Sigmoid colon (tissue), 7 donors: ENCODE measurements around the gene DOCK3. TPM values are rescaled to one million over a fixed set of nuclear protein-coding genes. Genes with fewer than 3 reads are reported as not detected.
"Not testable (repeated sequence)": the region's sequence is repeated elsewhere in the genome, so short reads cannot be mapped to it uniquely, and the experiment has no call there.

Experiments
- DNase-seq: peaks from one replicate; pipeline ENCODE4 v3.0.0-alpha.2; 2019
- H3K27ac ChIP-seq, 4 donors: fragments of 200-600 bp; sonication (generic); one replicate each; pipeline ENCODE4 v1.5.1; 2016 to 2019; ENCODE audit warnings: mild to moderate bottlenecking in 1 of 4
- H3K27me3 ChIP-seq, 3 donors: fragments of 200-600 bp; sonication (generic); one replicate each; pipeline ENCODE4 v1.5.1; 2019; ENCODE audit warnings: mild to moderate bottlenecking in 1 of 3
- H3K36me3 ChIP-seq, 4 donors: fragments of 200-600 bp; sonication (generic); one replicate each; pipeline ENCODE4 v1.5.1; 2016 to 2019
- H3K4me1 ChIP-seq, 4 donors: fragments of 200-600 bp; sonication (generic); one replicate each; pipeline ENCODE4 v1.5.1; 2017 to 2019
- H3K4me3 ChIP-seq, 4 donors: fragments of 200-600 bp; sonication (generic); one replicate each; pipeline ENCODE4 v1.5.1; 2017 to 2019; ENCODE audit warnings: mild to moderate bottlenecking in 2 of 4, moderate library complexity in 1 of 4
- H3K9me3 ChIP-seq, 4 donors: fragments of 200-600 bp in 3 of 4; sonication (generic) in 3 of 4; one replicate each; pipeline versions ENCODE4 v1.5.1 to v1.6.1; 2013 to 2019
- CTCF ChIP-seq, 4 experiments: fragments of 450-650 bp in 3 of 4; fragments of 200-600 bp in 1 of 4; IDR thresholded peaks; one replicate each; pipeline ENCODE4 v1.5.1; 2016 to 2019; ENCODE audit warnings: antibody characterized with exemption in 4 of 4, mild to moderate bottlenecking in 3 of 4, moderate library complexity in 2 of 4
- EP300 ChIP-seq, 4 donors: sonication (generic); formaldehyde crosslinking; IDR thresholded peaks; one replicate each; pipeline ENCODE4 v1.6.1; 2017; ENCODE audit warnings: antibody characterized with exemption in 4 of 4
- POLR2A ChIP-seq, 2 donors: fragments of 450-650 bp; IDR thresholded peaks; one replicate each; pipeline ENCODE4 v1.6.1; 2016; ENCODE audit warnings: antibody characterized with exemption in 2 of 2, mild to moderate bottlenecking in 2 of 2, moderate library complexity in 2 of 2
- POLR2AphosphoS5 ChIP-seq, 4 donors: sonication (generic); formaldehyde crosslinking; IDR thresholded peaks; one replicate each; pipeline ENCODE4 v1.6.1; 2017; ENCODE audit warnings: antibody characterized with exemption in 4 of 4
- WGBS, 2 donors: extraction: QIAGEN DNeasy Blood & Tissue Kit; methylation state at CpG; one replicate each; pipeline ENCODE4 v1.1.7; 2013; 5-methylcytosine and 5-hydroxymethylcytosine counted together
- intact Hi-C: fragments of 100-400 bp; cut with DNase I; formaldehyde crosslinking; loops from one replicate; pipeline ENCODE4 v1.15.1; 2023
- polyA plus RNA-seq, 3 donors: library from polyadenylated mRNA; stranded (reverse); fragments of 200-250 nt; gene quantifications; one replicate each; pipeline ENCODE4 v1.2.3, GENCODE V29; 2013
- total RNA-seq, 4 donors: library from RNA; depleted of rRNA; stranded (reverse); fragments of >200 nt; gene quantifications; one replicate each; pipeline ENCODE4 v1.1.0, GENCODE V29; 2016
- donor health status: healthy with polysubstance abuse.
- donor health status: Bipolar disorder and iron deficiency.
- donor health status: healthy.

Gene DOCK3
- total and polyA plus RNA-seq, 7 donors = 0.25 to 4.4 (median 3.3) TPM; not detected in 2

GRCh38 chr3:50687916-50688315, 13.2 kb downstream of the DOCK3 start:
- intact Hi-C loops = no loop called here
- TF ChIP-seq POLR2A (IDR thresholded peaks at IDR 0.05) = no peak
- no peak for TF ChIP-seq POLR2AphosphoS5 (IDR thresholded peaks at IDR 0.05)
- TF ChIP-seq CTCF (IDR thresholded peaks at IDR 0.05) = no peak
- TF ChIP-seq EP300 (IDR thresholded peaks at IDR 0.05) = no peak
- 80 to 86% methylated on average over 2 of the region's 2 CpGs for WGBS, 2 donors

GRCh38 chr3:50688602-50689001, 13.9 kb downstream of the DOCK3 start:
- H3K4me3 ChIP-seq, H3K27ac ChIP-seq, H3K27me3 ChIP-seq, intact Hi-C loops, DNase-seq, H3K36me3 ChIP-seq, H3K4me1 ChIP-seq, H3K9me3 ChIP-seq: not testable (repeated sequence)
- WGBS, 2 donors = 84 to 85% methylated on average over 4 of the region's 4 CpGs

More at GRCh38 chr3:50687916-50688315, 13.2 kb downstream of the DOCK3 start:
- H3K27ac ChIP-seq = no peak overlapping the region
- no peaks in the 10 kb centered on the region for H3K36me3 ChIP-seq
- no peak overlapping the region for H3K4me3 ChIP-seq
- no peaks in the 10 kb centered on the region for H3K9me3 ChIP-seq
- no peak for DNase-seq
- no peaks in the 10 kb centered on the region for H3K27me3 ChIP-seq
- H3K4me1 ChIP-seq = no peaks in the 10 kb centered on the region

GRCh38 chr3:50689558-50689957, 14.8 kb downstream of the DOCK3 start:
- TF ChIP-seq CTCF (IDR thresholded peaks at IDR 0.05) = no peak
- no peak for TF ChIP-seq EP300 (IDR thresholded peaks at IDR 0.05)
- no peak for TF ChIP-seq POLR2A (IDR thresholded peaks at IDR 0.05)
- no peak for TF ChIP-seq POLR2AphosphoS5 (IDR thresholded peaks at IDR 0.05)
- WGBS, 2 donors = 28 to 50% methylated on average over 6 of the region's 6 CpGs
- Histone ChIP-seq H3K4me3 (no peak overlapping the region), H3K27ac (no peak overlapping the region), H3K4me1 (no peaks in the 10 kb centered on the region), H3K36me3 (no peaks in the 10 kb centered on the region), H3K27me3 (no peaks in the 10 kb centered on the region), H3K9me3 (no peaks in the 10 kb centered on the region)
- DNase-seq = no peak
- intact Hi-C loops = no loop called here

- H3K36me3 ChIP-seq = no peaks in the 10 kb centered on the region
- no peak for DNase-seq
- intact Hi-C loops = no loop called here
- 76 to 94% methylated on average over 2 of the region's 2 CpGs for WGBS, 2 donors
- no peaks in the 10 kb centered on the region for H3K9me3 ChIP-seq
- no peaks in the 10 kb centered on the region for H3K27me3 ChIP-seq
- no peak overlapping the region for H3K27ac ChIP-seq
- H3K4me1 ChIP-seq = no peaks in the 10 kb centered on the region
- TF ChIP-seq POLR2A (IDR thresholded peaks at IDR 0.05) (no peak), POLR2AphosphoS5 (IDR thresholded peaks at IDR 0.05) (no peak), CTCF (IDR thresholded peaks at IDR 0.05) (no peak), EP300 (IDR thresholded peaks at IDR 0.05) (no peak)
- no peak overlapping the region for H3K4me3 ChIP-seq
Measured at GRCh38 chr3:50695031-50695430, 20.3 kb downstream of the DOCK3 start.

GRCh38 chr3:50696276-50696675, 21.5 kb downstream of the DOCK3 start:
- H3K9me3 ChIP-seq = no peaks in the 10 kb centered on the region
- no peaks in the 10 kb centered on the region for H3K4me1 ChIP-seq
- H3K4me3 ChIP-seq = no peak overlapping the region
- WGBS, 2 donors = 85 to 89% methylated on average over 3 of the region's 3 CpGs
- no peak overlapping the region for H3K27ac ChIP-seq
- H3K27me3 ChIP-seq = no peaks in the 10 kb centered on the region
- intact Hi-C loops = no loop called here
- TF ChIP-seq POLR2A (IDR thresholded peaks at IDR 0.05) (no peak), POLR2AphosphoS5 (IDR thresholded peaks at IDR 0.05) (no peak)
- DNase-seq = no peak
- no peaks in the 10 kb centered on the region for H3K36me3 ChIP-seq

- TF ChIP-seq POLR2A (IDR thresholded peaks at IDR 0.05) (no peak), CTCF (IDR thresholded peaks at IDR 0.05) (no peak), POLR2AphosphoS5 (IDR thresholded peaks at IDR 0.05) (no peak), EP300 (IDR thresholded peaks at IDR 0.05) (no peak)
- Histone ChIP-seq H3K27me3 (no peaks in the 10 kb centered on the region), H3K36me3 (no peaks in the 10 kb centered on the region), H3K4me3 (no peak overlapping the region), H3K4me1 (no peaks in the 10 kb centered on the region), H3K27ac (no peak overlapping the region), H3K9me3 (no peaks in the 10 kb centered on the region)
- intact Hi-C loops = no loop called here
- no peak for DNase-seq
- WGBS, 2 donors = 97% methylated on average over 2 of the region's 2 CpGs
Measured at GRCh38 chr3:50698269-50698668, 23.5 kb downstream of the DOCK3 start.
